Effector CD4-positive, alpha-beta T cell (primary cell): ENCODE measurements around the gene CCDC9B.

Source experiments
- DNase-seq: peaks from one replicate; pipeline ENCODE4 v3.0.0-alpha.2; 2020

Gene CCDC9B

DNA sequence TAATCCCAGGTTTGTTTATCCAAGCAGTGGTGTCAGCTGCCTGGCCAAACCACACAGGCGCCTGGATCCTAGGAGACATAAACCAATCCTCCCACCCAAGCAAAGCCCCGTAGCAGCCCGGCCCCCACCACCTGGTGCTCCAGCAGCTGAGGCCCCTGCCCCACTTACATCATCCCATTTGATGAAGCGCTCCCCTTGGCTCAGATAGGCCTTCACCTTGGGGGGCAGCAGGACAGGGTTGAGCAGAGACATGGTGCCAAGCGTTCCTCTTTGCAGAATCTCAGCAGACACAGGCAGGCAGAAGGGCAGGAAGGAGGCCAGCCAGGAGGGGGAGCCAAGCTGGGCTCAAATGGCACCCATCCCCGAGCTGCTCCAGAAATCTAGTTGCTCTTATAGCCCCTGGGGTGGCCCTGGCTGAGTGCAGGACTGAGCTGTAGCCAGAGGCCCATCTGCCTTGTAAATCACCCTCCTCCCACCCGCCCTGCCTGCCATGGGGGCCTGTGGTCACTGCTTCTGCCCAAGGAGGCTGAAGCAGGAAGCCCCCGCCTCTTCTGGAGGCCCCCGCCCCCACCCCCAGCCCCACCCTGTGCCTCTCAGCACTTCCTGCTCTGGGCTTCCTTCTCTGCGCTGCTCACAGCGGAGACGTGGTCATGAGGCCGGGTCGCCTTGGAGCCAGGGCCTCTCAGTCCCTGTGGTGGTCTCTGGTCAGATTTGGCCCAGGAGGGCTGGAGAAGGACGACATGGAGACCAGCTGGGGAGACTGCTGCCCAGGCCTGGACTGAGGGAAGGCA is 33.1 kb downstream of the CCDC9B start, which contains the start of gene PLCB2:
PLCB2 (minus strand) TSS at position 515 of the 791 bp plus-strand sequence; CDS start at position 252, 263 bp downstream.
- peak; percentile 60 for DNase-seq

DNA sequence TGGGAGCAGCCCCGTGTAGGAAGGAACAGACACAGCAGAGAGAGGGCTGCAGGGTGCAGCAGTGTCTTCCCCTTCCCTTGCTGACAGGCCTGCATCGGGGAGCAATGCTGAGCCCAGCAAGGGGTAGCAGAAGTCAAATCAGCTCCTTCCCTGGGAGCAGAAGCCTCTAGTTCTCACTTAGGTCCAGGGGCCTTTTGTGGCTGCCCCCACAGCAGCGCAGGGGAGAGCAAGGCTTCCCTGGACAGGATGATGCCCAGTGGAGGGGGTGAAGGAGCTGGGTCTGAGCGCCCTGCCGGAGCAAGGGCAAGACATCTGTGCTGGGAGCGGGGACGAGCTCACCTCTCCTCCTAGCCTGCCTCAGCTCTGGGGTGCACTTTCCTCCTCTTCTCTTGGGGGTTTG is 33.8 kb downstream of the CCDC9B start:
- DNase-seq: no peak

DNA sequence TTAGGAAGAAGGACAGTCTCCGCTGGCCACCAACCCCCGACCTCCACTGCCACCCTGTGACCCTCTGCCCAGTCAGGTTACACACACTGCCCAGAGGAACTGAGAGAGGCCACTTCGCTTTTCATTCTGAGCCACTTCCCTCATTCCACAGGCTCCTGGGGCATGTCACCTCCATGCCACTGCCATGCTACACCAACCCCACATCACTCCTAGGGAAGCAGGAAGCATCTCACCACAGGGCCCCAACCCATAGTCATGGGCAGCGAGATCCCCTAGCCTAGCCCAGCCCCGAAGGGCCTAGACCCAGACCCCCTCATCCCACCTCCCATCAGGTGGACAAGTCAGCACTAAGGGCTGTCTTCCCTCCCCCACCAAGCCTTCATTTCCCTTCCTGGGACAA is 34.4 kb downstream of the CCDC9B start:
- no peak for DNase-seq

DNA sequence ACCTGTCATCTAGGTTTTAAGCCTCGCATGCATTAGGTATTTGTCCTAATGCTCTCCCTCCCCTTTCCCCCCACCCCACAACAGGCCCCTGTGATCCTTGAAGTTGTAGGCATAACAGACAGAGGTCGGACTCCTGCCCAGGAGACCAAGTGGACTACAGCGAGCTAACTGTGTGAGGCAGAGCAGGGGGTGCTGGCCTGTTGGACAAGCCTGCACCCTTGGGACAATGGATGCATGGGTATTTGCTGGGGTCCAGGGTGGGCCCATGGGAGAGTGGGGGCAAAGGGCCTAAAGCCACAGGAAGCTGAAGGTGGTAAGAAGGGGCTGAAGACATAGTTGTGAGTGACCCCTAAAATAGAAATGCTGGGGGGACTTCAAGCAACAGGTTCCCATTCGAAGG is 35.5 kb downstream of the CCDC9B start:
- DNase-seq: no peak

DNA sequence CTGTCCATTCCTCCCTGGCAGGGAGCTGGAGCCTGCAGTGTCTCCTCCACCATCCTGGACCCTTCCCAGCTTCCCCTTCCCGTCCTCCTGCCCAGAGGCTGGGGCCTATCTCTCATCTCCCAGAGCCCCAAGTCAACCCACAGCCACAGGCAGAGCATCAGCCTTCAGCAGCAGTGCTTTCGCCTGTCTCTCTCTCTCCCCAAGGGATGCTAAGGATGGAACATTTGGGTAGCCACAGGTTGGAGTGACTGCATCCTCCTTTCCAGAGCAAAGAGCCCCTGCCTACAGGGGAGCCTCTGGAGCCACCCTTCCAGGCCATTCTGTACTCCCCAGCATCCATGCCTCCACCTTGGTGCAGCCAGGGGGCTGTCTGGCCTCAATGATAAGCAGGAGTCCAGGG is 37.2 kb downstream of the CCDC9B start:
- no peak for DNase-seq

DNA sequence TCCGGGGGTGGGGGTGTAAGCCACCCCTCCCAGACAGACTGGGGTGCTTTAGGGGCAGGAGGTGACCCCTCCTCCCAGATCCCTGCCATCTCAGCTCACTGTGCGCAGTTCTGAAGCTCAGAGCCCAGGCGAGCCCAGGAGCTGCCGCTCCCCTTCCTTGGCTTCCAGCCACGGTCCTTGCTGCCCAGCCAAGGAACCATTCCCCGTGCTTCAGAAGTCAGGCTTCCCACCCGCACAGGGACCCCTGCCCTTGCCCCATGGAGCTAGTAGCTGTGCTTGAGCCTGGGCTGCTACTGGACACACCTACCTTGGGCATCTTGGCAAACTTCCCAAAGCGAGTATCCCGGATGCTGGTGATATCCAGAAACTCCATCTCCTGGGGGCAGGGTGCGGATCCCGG is 37.8 kb downstream of the CCDC9B start:
- DNase-seq: no peak

DNA sequence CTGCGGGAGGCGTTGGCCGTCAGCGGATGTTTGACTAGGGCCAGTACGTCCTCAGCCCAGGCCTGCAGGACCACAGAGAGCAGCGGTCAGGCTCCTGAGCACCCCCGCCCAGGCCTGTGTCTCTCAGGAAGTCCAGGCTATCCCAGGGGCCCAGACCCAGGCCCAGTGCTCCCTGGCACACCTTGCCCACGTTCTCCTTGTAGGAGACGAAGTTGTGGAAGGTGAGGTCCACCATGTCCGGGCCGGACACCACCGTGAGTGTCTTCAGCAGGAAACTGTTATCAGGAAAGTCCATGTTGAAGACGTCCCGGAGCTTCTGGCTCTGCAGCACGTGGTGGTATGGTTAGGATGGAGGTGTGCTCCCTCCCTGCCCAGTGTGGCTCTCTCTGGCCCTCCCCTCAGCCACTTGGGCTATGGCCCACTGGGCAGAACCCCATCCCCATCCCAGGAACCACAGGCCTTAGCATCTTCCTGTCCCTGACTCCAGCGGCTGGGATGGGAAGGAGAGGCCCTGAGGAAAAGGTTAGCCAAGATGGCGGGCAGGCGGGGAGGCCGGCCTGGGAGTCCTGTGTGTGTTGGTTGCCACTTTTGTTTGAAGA is 38.4 kb downstream of the CCDC9B start:
- DNase-seq: no peak

DNA sequence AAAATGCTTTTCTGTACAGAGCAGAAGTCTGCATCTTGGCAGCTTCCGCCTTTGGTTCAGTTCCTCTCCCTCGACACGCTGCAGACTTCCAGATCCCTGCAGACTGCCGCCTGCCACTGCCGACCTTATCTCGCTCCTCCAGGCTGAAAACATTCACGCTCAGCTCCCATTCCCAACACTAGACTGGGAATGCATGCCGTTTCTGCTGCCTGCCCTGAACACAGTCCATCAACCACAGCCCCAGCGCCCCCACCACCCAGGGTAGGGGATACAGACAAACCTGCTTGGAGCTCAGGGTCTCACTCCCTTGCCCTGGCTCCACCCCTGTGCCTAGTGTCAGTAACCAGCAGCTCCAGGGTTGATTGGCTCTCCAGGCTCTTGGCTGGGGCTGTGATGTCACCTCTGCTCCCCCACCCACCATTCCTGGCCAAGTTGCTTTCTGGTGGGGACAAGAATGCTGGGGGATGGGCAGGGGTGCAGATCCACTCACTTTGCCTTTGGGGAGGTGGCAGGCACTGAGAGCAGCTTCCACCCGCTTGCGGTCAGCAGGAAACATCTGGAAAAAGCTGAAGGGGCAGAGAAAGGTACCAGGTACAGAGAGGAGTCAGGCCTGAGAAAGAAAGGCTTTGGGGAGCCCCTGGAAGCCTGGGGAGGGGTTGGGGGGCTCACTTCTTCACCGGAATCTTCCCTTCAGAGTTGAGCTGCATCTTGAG is 39.1 kb downstream of the CCDC9B start:
- DNase-seq: no peak

DNA sequence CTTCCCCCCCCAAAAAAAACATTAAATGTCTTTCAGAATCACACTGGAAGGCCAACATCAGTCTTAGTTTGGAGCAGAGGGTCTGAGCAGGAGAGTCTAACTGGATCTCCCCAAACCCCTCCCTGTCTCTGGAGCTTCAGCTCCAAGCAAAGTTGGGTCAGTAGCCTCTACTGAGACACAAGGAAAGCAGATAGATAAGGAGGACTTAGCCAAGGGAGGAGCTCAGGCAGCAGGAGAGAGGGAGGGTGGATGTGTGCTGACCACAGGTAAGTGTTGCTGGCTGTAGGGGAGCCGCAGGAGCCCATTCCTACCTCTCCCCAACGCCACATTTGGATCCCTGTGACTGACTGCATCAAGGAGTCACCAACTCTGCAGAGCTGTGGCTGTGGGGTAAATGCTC is 40.0 kb downstream of the CCDC9B start:
- DNase-seq: no peak

DNA sequence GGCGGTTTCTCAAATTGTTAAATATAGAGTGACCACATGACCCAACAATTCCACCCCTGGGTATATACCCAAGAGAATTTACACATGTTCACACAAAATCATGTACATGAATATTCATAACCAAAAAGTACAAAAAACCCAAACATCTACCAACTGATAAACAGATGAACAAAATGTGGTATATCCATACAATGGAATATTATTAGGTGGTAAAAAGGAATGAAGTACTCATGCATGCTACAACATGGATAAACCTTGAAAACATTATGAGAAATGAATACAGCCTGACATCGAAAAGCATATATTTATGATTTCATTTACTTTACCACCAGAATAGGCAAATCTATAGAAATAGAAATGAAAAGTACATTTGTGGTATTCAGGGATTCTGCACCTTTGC is 40.4 kb downstream of the CCDC9B start:
- no peak for DNase-seq

DNA sequence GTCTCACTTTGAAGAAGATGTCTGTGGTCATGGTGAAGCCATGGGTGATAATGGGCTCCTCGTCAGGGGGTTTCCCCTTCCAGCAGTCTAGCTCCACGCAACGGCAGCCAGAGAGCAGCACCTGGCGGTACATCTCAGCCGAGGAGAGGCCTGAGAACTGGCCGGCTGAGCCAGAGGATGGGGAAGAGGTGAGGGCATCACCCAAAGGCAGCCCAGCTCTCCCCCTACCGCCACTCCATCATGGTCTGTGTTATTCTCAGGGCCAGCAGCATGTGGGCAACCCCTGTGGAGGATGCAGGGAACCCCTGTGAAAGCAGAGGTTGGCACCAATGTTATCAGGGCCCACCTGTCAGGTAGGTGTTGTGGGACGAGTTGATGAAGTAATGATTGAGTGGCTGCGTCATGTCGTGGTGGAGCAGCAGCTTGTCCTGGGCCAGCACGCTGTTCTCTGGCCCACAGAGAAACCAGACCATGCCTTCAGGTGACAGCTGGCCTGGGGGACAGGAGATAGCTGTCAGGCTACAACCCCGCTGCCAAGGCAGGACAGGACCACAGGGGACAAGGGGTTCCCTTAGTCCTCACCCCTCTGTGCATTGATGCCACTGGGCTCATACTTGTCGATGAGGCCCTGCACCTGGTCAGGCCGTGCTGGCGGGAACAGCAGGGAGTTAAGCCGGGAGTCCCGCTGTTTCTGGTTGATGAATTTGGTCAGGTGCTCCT is 42.4 kb downstream of the CCDC9B start:
- DNase-seq: no peak

DNA sequence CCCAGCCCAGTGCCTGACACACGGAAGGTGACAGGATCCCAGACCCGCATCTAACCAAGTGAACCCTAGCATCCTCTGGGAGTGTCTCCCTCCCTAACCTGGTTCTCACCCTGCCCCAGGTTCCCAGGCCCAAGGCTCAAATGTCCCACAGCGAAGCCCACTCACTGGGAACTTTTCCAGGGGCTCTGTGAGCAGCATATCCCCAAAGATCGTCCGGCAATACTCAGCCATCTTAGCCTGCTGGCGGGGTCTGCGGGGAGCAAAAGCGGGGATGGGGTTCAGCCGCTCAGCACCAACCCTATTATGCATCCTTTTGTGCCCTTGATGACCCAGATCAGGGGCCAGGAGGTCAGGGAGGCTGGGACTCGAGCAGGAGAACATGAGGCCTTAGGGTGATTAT is 43.4 kb downstream of the CCDC9B start:
- no peak for DNase-seq

DNA sequence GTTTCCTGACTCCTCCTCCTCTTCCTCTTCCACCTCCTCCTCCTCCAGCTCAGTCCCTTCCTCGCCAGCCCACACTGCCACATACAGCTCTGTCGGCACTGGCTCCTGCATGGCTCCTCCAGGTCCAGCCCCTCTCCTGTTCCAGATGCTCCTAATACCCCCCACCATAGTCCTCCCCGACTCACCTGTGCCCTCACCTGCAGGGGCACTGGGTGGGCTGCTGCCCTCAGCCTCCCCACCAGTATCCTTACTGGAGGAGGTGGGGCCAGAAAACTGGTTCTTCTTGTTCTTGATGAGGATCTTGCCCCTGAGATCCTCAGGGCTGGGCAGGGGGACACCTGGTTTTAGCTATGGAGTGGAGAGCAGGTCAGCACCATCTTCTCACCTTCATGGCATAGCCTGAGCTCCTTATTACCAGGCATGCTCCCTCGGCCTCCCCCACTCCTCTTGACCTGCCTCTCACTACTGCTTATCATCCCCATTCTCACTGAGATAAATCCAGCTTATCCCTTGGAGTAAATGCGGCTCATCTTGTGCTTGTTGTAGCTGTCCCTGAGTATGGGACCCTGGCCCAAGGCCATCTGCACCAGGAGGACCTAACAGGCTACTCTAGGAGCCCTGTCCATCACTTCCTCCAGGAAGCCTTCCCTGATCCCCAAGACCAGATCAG is 44.0 kb downstream of the CCDC9B start:
- DNase-seq: no peak

DNA sequence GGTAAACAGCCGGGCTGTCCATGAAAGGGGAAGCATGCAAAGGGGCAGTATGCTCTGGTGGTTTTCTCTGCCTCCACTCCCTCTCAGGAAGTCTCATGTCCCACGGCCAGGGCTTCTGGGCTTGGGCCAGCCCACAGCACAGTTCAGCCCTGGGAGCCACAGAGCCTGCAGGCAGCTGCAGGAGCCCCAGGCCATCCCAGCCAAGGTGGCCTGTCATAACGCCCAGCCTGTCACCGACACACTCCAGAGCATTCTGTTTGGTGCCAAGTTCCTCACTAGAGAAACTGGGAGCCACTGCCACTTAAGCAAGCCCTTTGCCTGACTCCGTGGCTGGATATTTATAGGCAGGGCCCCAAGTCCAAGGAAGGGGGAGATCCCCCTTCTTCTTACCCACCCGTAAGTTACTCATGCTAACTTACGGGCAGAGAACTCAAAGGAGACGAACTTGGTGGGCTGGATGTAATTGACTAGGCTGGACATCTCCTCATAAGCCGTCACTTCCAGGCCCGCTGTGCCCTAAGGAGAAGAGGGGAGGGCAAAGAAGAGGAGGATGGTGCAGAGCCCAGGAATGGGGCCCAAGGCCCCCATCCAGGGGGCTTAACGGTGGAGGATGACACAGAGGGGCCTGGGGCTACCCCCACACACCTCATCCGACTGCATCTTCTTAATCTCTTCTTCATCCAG is 44.7 kb downstream of the CCDC9B start:
- DNase-seq: no peak

DNA sequence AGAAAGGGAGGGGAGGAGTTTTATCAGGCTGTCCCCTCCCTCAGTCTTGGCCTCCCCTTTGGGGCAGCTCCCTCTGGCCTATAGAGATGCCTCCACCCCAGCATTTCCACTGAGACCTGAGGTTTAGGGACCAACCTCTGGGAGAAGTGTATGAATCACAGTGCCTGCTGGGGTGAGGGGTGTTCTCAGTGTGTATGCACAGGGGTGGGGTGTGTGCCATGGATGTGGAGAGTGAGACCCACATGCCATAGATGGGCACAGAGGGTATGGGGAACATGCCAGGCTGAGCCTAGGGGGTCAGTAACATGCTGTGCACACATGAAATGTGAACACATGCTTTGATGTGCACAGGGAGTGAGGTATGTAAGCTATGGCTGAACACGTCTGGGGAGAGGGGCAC is 45.4 kb downstream of the CCDC9B start:
- no peak for DNase-seq

DNA sequence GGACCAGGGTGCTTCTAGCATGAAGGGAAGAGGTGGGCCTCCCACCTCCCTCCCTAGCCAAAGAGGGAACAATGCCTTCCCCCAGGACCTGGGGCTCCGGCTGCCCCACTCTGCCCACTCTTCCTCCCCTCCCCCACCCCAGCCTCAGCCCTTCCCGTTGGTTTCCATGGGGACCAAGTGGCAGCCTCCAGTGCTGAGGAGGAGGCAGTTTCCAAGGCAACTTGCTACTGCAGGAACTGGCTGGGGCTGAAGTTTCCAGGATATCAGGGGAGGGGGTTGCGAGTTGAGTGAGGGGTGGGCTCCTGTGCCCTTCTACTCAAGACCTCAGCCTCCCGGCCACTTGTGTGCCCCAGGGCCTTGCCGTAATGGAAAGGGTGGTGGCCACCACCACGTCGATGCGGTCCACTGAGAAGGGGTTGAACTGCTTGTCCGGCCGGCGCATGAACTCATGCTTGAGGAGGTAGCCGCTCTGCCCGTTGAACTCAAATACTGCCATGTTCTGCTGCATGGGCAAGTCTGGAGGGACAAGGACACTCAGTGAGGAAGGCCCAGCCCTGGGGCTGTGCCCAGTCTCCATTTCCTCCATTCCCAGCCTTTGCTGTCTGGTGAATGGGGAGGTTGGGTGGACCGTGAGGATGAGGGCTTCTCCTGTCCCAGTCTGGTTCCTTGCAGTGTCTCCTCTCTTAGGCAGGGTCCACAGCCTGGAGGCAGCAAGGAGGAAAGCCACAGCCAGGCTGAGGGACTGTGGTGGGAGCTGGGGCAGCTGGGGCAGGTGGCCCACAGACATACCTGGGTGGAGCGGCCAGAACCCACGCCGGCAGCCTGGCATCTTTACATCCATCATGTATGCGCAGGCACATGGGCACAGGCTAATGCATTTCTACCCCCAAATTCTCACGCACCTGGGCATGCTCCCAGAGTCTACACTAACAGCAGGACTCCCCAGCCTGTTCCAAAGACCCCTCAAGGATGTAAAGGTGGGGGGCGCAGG is 46.5 kb downstream of the CCDC9B start:
- no peak for DNase-seq

DNA sequence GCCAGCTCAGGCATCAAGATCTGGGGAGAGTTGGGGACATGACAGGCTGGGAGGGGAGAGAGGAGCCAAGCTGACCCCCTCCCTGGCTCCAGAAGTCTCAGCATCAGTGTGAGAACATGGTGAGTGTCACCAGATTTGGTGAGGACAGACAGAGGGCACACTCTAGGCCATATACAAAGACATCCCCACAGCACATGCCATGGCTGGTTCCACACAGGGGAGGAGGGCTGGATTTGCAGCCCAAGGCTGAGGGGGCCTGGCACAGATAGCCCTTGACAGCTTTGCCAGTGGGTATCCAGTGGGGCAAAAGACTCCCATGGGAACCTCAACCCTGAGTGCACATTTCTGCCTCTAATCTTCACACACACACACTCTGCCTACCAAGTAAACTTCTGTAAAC is 47.7 kb downstream of the CCDC9B start:
- no peak for DNase-seq

DNA sequence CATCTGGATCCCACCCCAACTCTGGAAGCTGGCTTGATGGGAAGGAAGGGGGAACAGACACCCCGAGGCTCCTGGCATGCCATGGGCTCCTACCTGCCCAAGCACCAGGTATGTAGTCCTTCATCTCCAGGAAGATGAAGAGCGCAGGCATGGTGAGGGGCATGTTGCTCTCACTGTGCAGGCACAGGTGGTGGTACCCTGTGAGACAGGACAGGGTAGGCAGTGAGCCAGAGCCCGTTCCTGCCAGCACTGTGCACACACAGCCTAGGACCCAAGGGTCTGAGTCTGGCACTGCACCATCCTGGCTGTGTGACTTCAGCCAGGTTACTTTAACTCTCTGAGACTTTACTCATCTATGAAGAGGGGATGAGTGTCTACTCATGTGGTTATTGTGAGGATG is 48.5 kb downstream of the CCDC9B start:
- DNase-seq: no peak

DNA sequence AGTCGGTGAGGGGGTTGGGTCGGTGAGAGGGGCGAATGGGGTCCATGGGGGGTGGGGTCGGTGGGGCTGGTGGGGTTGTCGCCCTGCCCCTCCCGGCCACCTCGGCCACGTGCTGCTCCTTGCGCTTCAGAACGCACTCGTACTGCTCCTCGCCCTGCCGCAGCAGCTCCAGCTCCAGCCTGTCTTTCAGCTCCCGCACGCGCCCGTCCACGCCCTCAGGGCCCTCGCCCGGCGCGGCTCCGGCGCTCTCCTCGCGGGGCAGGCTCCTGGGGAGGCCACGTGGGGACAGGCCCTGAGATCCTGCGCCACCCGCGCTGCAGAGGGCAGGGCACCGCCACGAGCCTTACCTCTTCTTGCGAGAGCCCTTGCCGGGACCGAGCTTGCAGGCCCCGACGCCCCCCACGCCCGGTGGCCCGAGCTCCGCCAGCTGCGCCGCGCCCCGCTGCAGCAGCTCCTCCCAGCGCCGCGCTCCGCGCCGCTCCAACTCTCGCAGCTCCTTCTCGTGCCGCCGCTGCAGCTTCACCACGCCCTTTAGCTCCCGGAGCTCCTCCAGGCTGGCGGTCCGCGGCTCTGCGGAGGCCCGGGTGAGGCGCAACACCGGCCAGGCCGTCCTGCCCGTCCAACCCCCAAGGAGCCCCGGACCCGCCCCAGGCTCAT is 49.7 kb downstream of the CCDC9B start:
- no peak for DNase-seq

DNA sequence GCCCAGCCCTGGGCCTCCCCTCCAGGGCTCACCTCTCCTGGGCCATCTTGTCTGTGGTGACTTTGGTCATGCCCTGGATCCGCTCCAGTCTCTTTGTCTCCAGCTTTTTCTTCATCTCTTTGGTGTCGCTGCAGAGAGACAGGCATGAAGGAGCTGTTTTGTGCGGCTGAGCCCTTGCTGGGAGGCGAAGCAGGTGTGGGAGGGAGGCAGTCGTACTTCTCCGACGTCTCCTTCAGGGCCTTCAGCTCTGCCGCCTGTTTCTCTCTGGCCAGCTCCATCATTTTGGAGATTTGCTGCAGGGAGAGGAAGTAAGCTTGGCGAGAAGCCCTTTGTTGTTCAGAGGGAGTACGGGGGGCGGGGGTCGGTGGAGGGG is 50.2 kb downstream of the CCDC9B start:
- no peak for DNase-seq
